B cell (primary cell): Measurements from ENCODE around the gene PRX. TPM values are rescaled to one million over a fixed set of nuclear protein-coding genes. Genes with fewer than 3 reads are reported as not detected.

Source experiments
- ATAC-seq: fragments of 200-7000 bp; cut with Tn5 transposase; one replicate; pipeline ENCODE4 v1.10.0; 2021; ENCODE audit warnings: low read depth, mild to moderate bottlenecking, moderate number of reproducible peaks, moderate library complexity
- CTCF ChIA-PET: fragments of 350-600 bp; sonication (Branson Sonifier 250); formaldehyde crosslinking; loops from one replicate; lab custom pipeline; 2021; ENCODE audit warnings: antibody characterized with exemption, inconsistent platforms; lab: Charles Lee
- POLR2A ChIA-PET: fragments of 350-600 bp; sonication (Branson Sonifier 250); formaldehyde crosslinking; loops from one replicate; lab custom pipeline; 2021; ENCODE audit warnings: antibody characterized with exemption; lab: Charles Lee
- DNase-seq: peaks from one replicate; pipeline ENCODE4 v3.0.0; 2013
- H2AFZ ChIP-seq: 2 replicates; pipeline ENCODE4 v1.6.1; 2012; ENCODE audit warnings: mild to moderate bottlenecking, low read depth, low read length; ENCODE audit not compliant: insufficient read depth, poor library complexity, severe bottlenecking
- H3K27ac ChIP-seq, 2 donors: 1 replicate in 1 of 2; 2 replicates in 1 of 2; pipeline ENCODE4 v1.5.1; 2012 to 2013; ENCODE audit warnings: low read length in 2 of 2, mild to moderate bottlenecking in 2 of 2, moderate library complexity in 1 of 2
- H3K27me3 ChIP-seq, 4 experiments: fragments of 200-600 bp in 1 of 4; sonication (generic) in 1 of 4; replicated peaks in 1 of 4; 1 replicate in 2 of 4; 2 replicates in 2 of 4; pipeline versions ENCODE4 v1.6.1 to v1.7.0; 2013 to 2016; ENCODE audit warnings: low read length in 3 of 4, mild to moderate bottlenecking in 2 of 4, mixed read lengths in 1 of 4, moderate library complexity in 1 of 4; ENCODE audit not compliant: insufficient read depth in 4 of 4, control insufficient read depth in 3 of 4; ENCODE audit errors: control extremely low read depth in 1 of 4
- H3K36me3 ChIP-seq, 2 experiments: replicated peaks in 1 of 2; 1 replicate in 1 of 2; 2 replicates in 1 of 2; pipeline versions ENCODE4 v1.6.1 to v1.7.1; 2013; ENCODE audit warnings: low read length in 1 of 2; ENCODE audit not compliant: insufficient read depth in 2 of 2, control insufficient read depth in 1 of 2; ENCODE audit errors: control extremely low read depth in 1 of 2, extremely low read depth in 1 of 2
- H3K4me1 ChIP-seq, 2 donors: fragments of 200-600 bp in 1 of 2; sonication (generic) in 1 of 2; 1 replicate in 1 of 2; 2 replicates in 1 of 2; pipeline versions ENCODE4 v1.5.1 to v1.6.1; 2013 to 2017; ENCODE audit warnings: low read length in 2 of 2; ENCODE audit not compliant: control insufficient read depth in 2 of 2, insufficient read depth in 2 of 2
- H3K4me2 ChIP-seq: replicated peaks from 2 replicates; pipeline ENCODE3; 2012; ENCODE audit warnings: mild to moderate bottlenecking, low read depth, low read length; ENCODE audit not compliant: poor library complexity, severe bottlenecking
- H3K4me3 ChIP-seq, 5 experiments: fragments of 200-600 bp in 1 of 5; sonication (generic) in 1 of 5; 1 replicate in 3 of 5; 2 replicates in 2 of 5; pipeline versions ENCODE4 v1.5.1 to v1.7.0; 2011 to 2016; ENCODE audit warnings: low read length in 4 of 5, mild to moderate bottlenecking in 4 of 5, low read depth in 2 of 5, control low read depth in 1 of 5, moderate library complexity in 1 of 5; ENCODE audit not compliant: insufficient read depth in 1 of 5; ENCODE audit errors: control extremely low read depth in 1 of 5, extremely low read depth in 1 of 5
- H3K79me2 ChIP-seq: fragments of 200-600 bp; sonication (generic); one replicate; pipeline ENCODE4 v1.6.0; 2016; ENCODE audit warnings: low read length; ENCODE audit not compliant: control insufficient read depth, insufficient read depth
- H3K9ac ChIP-seq: fragments of 200-600 bp; sonication (generic); 2 replicates; pipeline ENCODE4 v1.6.1; 2017; ENCODE audit warnings: mild to moderate bottlenecking, low read length, moderate library complexity
- H3K9me3 ChIP-seq, 3 donors: one replicate each; pipeline versions ENCODE4 v1.6.1 to v1.7.1; 2013; ENCODE audit warnings: low read length in 2 of 3; ENCODE audit not compliant: control insufficient read depth in 2 of 3, insufficient read depth in 1 of 3; ENCODE audit errors: control extremely low read depth in 1 of 3
- H4K20me1 ChIP-seq: 2 replicates; pipeline ENCODE4 v1.6.0; 2012; ENCODE audit warnings: mild to moderate bottlenecking, low read length; ENCODE audit not compliant: insufficient read depth, control insufficient read depth, poor library complexity, severe bottlenecking
- H3K27ac Mint-ChIP-seq: one replicate; pipeline ENCODE4 v1.8.0; 2021; ENCODE audit warnings: mixed read lengths
- H3K27me3 Mint-ChIP-seq: one replicate; pipeline ENCODE4 v1.8.0; 2021; ENCODE audit warnings: mixed read lengths
- H3K4me1 Mint-ChIP-seq: one replicate; pipeline ENCODE4 v1.8.0; 2021; ENCODE audit warnings: mixed read lengths
- H3K4me3 Mint-ChIP-seq: one replicate; pipeline ENCODE4 v1.8.0; 2021; ENCODE audit warnings: mixed read lengths
- H3K9me3 Mint-ChIP-seq: one replicate; pipeline ENCODE4 v1.8.0; 2022; ENCODE audit warnings: mixed read lengths; ENCODE audit not compliant: insufficient read depth
- CTCF ChIP-seq: fragments of 200-600 bp; IDR thresholded peaks from one replicate; pipeline ENCODE4 v1.8.0; 2022; ENCODE audit warnings: antibody characterized with exemption, mild to moderate bottlenecking
- EZH2 ChIP-seq: IDR thresholded peaks from 2 replicates; pipeline ENCODE4 v1.6.1; 2012; ENCODE audit warnings: borderline replicate concordance, low read depth, mild to moderate bottlenecking, moderate library complexity, low read length; ENCODE audit not compliant: insufficient read depth, poor library complexity, severe bottlenecking
- WGBS: methylation state at CpG from one replicate; pipeline ENCODE4 v1.1.5; 2013; ENCODE audit warnings: missing lambda C conversion rate; ENCODE audit not compliant: insufficient coverage; 5-methylcytosine and 5-hydroxymethylcytosine counted together
- intact Hi-C: fragments of 100-400 bp; cut with micrococcal nuclease; formaldehyde crosslinking; loops from one replicate; pipeline ENCODE4 v1.10.0; 2022
- polyA plus RNA-seq: library from polyadenylated mRNA; depleted of rRNA; stranded (reverse); fragments of >200 nt; gene quantifications from 2 replicates; pipeline ENCODE4 v1.2.3, GENCODE V29; 2012
- total RNA-seq, 2 donors: library from RNA; stranded (reverse); fragments of 120-200 nt in 1 of 2; gene quantifications; 1 replicate in 1 of 2; 2 replicates in 1 of 2; pipeline versions ENCODE4 v1.2.3 to v1.2.4, GENCODE V29; 2013 to 2022

PRX gene
- total and polyA plus RNA-seq, 2 donors (not counting 1 experiment from before 2014, with no cell fraction given), result 1.1 to 2.5 TPM

- POLR2A ChIA-PET, result interaction anchor here (0.6 to 3.7 kb wide), 11 partner anchors 10 to 162 kb away, joined by 3 to 63 read pairs (median 4); partner anchors contain the start of genes BLVRB, C19orf47, PLD3 and SERTAD1
- H3K4me1 Mint-ChIP-seq, result peaks cover 28% of the 10 kb centered on the region
- H3K36me3 ChIP-seq, result peaks cover 2 to 16% of the 10 kb centered on the region in 2 experiments
- peaks cover 23% of the 10 kb centered on the region for H4K20me1 ChIP-seq
- H3K4me3 Mint-ChIP-seq, result peak overlapping the region; percentile 97
- peak overlapping the region; percentile 84 for H3K9ac ChIP-seq
- intact Hi-C loops, result loop anchor here (1.0 to 5.0 kb wide), 6 partner anchors 8 to 819 kb away; partner anchors contain the start of genes HNRNPUL1, MIA and RAB4B
- H3K27ac ChIP-seq, result peak overlapping the region; percentile 87 to 92
- CTCF ChIA-PET, result interaction anchor here (1.1 to 5.6 kb wide), 7 partner anchors 10 to 160 kb away, joined by 3 to 87 read pairs (median 6); partner anchors contain the start of gene SERTAD1
- peak overlapping the region; percentile 85 to 100 (median 95) for H3K4me3 ChIP-seq
- H3K4me2 ChIP-seq, result peak overlapping the region; percentile 95
- ATAC-seq (peak; percentile 73), DNase-seq (peak; percentile 99)
- TF ChIP-seq CTCF, result no peak
- no peak for TF ChIP-seq EZH2
- H3K9me3 ChIP-seq, result no peaks in the 10 kb centered on the region
- H3K4me1 ChIP-seq, result peaks cover 12% of the 10 kb centered on the region in 2 donors
- no peaks in the 10 kb centered on the region for H3K27me3 Mint-ChIP-seq
- no peaks in the 10 kb centered on the region for H3K27me3 ChIP-seq
- H3K79me2 ChIP-seq, result peaks cover 41% of the 10 kb centered on the region
- under 1% methylated on average over 46 of the region's 52 CpGs for WGBS
- peak overlapping the region; percentile 78 for H2AFZ ChIP-seq
- H3K9me3 Mint-ChIP-seq, result no peaks in the 10 kb centered on the region
- peak overlapping the region; percentile 95 for H3K27ac Mint-ChIP-seq
Observed at GRCh38 chr19:40443131-40443999, 30.2 kb upstream of the PRX start.
